ENCODE measurements around the gene SH3BP5. TPM values are rescaled to one million over a fixed set of nuclear protein-coding genes. Genes with fewer than 3 reads are reported as not detected.
"Not testable (repeated sequence)": the region's sequence is repeated elsewhere in the genome, so short reads cannot be mapped to it uniquely, and the experiment has no call there.

The SH3BP5 gene
- total RNA-seq, 1 experiment from 2014 or later, result 0.82 TPM

- H3K27ac ChIP-seq (ENCODE audit: low read length); H2AFZ ChIP-seq (ENCODE audit: low read length); H3K4me2 ChIP-seq (ENCODE audit: low read depth, low read length, poor library complexity, severe bottlenecking); DNase-seq; H3K36me3 ChIP-seq (ENCODE audit: insufficient read depth, low read length); H4K20me1 ChIP-seq (ENCODE audit: insufficient read depth, low read depth, low read length); H3K9me3 ChIP-seq (ENCODE audit: low read length); H3K9ac ChIP-seq (ENCODE audit: low read length); H3K4me3 ChIP-seq (ENCODE audit: low read length); H3K27me3 ChIP-seq (ENCODE audit: low read length); H3K79me2 ChIP-seq (ENCODE audit: low read length); H3K9me2 ChIP-seq (replicated peaks; ENCODE audit: insufficient read depth, low read length): not testable (repeated sequence)
- peaks cover 17% of the 10 kb centered on the region for H3K4me1 ChIP-seq (ENCODE audit: low read length)
Observed at GRCh38 chr3:15364078-15364477, 31.7 kb upstream of the SH3BP5 start.

GRCh38 chr3:15361494-15362214 lies 29.3 kb upstream of the SH3BP5 start:
- H4K20me1 ChIP-seq (ENCODE audit: insufficient read depth, low read depth, low read length), result no peaks in the 10 kb centered on the region
- H3K9ac ChIP-seq (ENCODE audit: low read length), result peak overlapping the region; percentile 23; the same call in 1 of the 2 replicates
- no peak overlapping the region for H3K27ac ChIP-seq (ENCODE audit: low read length)

GRCh38 chr3:15360788-15361493 lies 28.6 kb upstream of the SH3BP5 start:
- Histone ChIP-seq H3K9me3 (ENCODE audit: low read length) (no peaks in the 10 kb centered on the region), H3K27me3 (ENCODE audit: low read length) (no peaks in the 10 kb centered on the region), H2AFZ (ENCODE audit: low read length) (peak overlapping the region; percentile 30; the same call in 1 of the 2 replicates), H4K20me1 (ENCODE audit: insufficient read depth, low read depth, low read length) (no peaks in the 10 kb centered on the region), H3K79me2 (ENCODE audit: low read length) (no peaks in the 10 kb centered on the region), H3K36me3 (ENCODE audit: insufficient read depth, low read length) (no peaks in the 10 kb centered on the region), H3K4me2 (ENCODE audit: low read depth, low read length, poor library complexity, severe bottlenecking) (peak overlapping the region; percentile 53), H3K9ac (ENCODE audit: low read length) (no peak overlapping the region; the same call in 1 of the 2 replicates), H3K4me3 (ENCODE audit: low read length) (peak overlapping the region; percentile 19; the same call in 1 of the 2 replicates), H3K27ac (ENCODE audit: low read length) (0 out of 2 replicates have a peak overlapping the region, but pooled peaks have one; percentile 8), H3K9me2 (replicated peaks; ENCODE audit: insufficient read depth, low read length) (no peaks in the 10 kb centered on the region), H3K4me1 (ENCODE audit: low read length) (peaks cover 17% of the 10 kb centered on the region)
- DNase-seq, result peak; percentile 46

More at GRCh38 chr3:15361494-15362214, 29.3 kb upstream of the SH3BP5 start:
- peak overlapping the region; percentile 30; the same call in 1 of the 2 replicates for H2AFZ ChIP-seq (ENCODE audit: low read length)
- H3K36me3 ChIP-seq (ENCODE audit: insufficient read depth, low read length), result no peaks in the 10 kb centered on the region
- H3K27me3 ChIP-seq (ENCODE audit: low read length), result no peaks in the 10 kb centered on the region
- H3K4me1 ChIP-seq (ENCODE audit: low read length), result peaks cover 17% of the 10 kb centered on the region
- H3K4me3 ChIP-seq (ENCODE audit: low read length), result peak overlapping the region; percentile 19; the same call in 1 of the 2 replicates
- no peaks in the 10 kb centered on the region for H3K79me2 ChIP-seq (ENCODE audit: low read length)
- no peaks in the 10 kb centered on the region for H3K9me2 ChIP-seq (replicated peaks; ENCODE audit: insufficient read depth, low read length)
- peak overlapping the region; percentile 53 for H3K4me2 ChIP-seq (ENCODE audit: low read depth, low read length, poor library complexity, severe bottlenecking)
- H3K9me3 ChIP-seq (ENCODE audit: low read length), result no peaks in the 10 kb centered on the region
- peak; percentile 50 for DNase-seq

- no peaks in the 10 kb centered on the region for H3K9me3 ChIP-seq (ENCODE audit: low read length)
- H3K9ac ChIP-seq (ENCODE audit: low read length), result no peak overlapping the region
- peaks cover 17% of the 10 kb centered on the region for H3K4me1 ChIP-seq (ENCODE audit: low read length)
- DNase-seq, result no peak
- no peak overlapping the region for H3K4me2 ChIP-seq (ENCODE audit: low read depth, low read length, poor library complexity, severe bottlenecking)
- H3K27me3 ChIP-seq (ENCODE audit: low read length), result no peaks in the 10 kb centered on the region
- no peak overlapping the region for H3K27ac ChIP-seq (ENCODE audit: low read length)
- H3K4me3 ChIP-seq (ENCODE audit: low read length), result no peak overlapping the region
- no peaks in the 10 kb centered on the region for H3K79me2 ChIP-seq (ENCODE audit: low read length)
- H4K20me1 ChIP-seq (ENCODE audit: insufficient read depth, low read depth, low read length), result no peaks in the 10 kb centered on the region
- no peaks in the 10 kb centered on the region for H3K9me2 ChIP-seq (replicated peaks; ENCODE audit: insufficient read depth, low read length)
- H3K36me3 ChIP-seq (ENCODE audit: insufficient read depth, low read length), result no peaks in the 10 kb centered on the region
- no peak overlapping the region for H2AFZ ChIP-seq (ENCODE audit: low read length)
Observed at GRCh38 chr3:15359677-15360397, 27.5 kb upstream of the SH3BP5 start.

- not testable (repeated sequence) for H3K9me3 ChIP-seq (ENCODE audit: low read length); H3K27me3 ChIP-seq (ENCODE audit: low read length); H4K20me1 ChIP-seq (ENCODE audit: insufficient read depth, low read depth, low read length); H3K79me2 ChIP-seq (ENCODE audit: low read length); H3K9me2 ChIP-seq (replicated peaks; ENCODE audit: insufficient read depth, low read length); H3K9ac ChIP-seq (ENCODE audit: low read length); H3K4me3 ChIP-seq (ENCODE audit: low read length); H3K27ac ChIP-seq (ENCODE audit: low read length); H3K36me3 ChIP-seq (ENCODE audit: insufficient read depth, low read length); H2AFZ ChIP-seq (ENCODE audit: low read length); DNase-seq; H3K4me2 ChIP-seq (ENCODE audit: low read depth, low read length, poor library complexity, severe bottlenecking)
- H3K4me1 ChIP-seq (ENCODE audit: low read length), result peaks cover 12% of the 10 kb centered on the region
Observed at GRCh38 chr3:15356651-15357061, 24.3 kb upstream of the SH3BP5 start.

- H3K4me1 ChIP-seq (ENCODE audit: low read length), result peaks cover 8% of the 10 kb centered on the region
- no peak overlapping the region for H2AFZ ChIP-seq (ENCODE audit: low read length)
- H3K9ac ChIP-seq (ENCODE audit: low read length), result no peak overlapping the region
- no peak overlapping the region for H3K27ac ChIP-seq (ENCODE audit: low read length)
- no peak overlapping the region for H3K4me2 ChIP-seq (ENCODE audit: low read depth, low read length, poor library complexity, severe bottlenecking)
- no peaks in the 10 kb centered on the region for H3K27me3 ChIP-seq (ENCODE audit: low read length)
- no peak for DNase-seq
- H3K36me3 ChIP-seq (ENCODE audit: insufficient read depth, low read length), result no peaks in the 10 kb centered on the region
- H3K4me3 ChIP-seq (ENCODE audit: low read length), result no peak overlapping the region
- H3K79me2 ChIP-seq (ENCODE audit: low read length), result no peaks in the 10 kb centered on the region
- H3K9me3 ChIP-seq (ENCODE audit: low read length), result no peaks in the 10 kb centered on the region
- no peaks in the 10 kb centered on the region for H4K20me1 ChIP-seq (ENCODE audit: insufficient read depth, low read depth, low read length)
- no peaks in the 10 kb centered on the region for H3K9me2 ChIP-seq (replicated peaks; ENCODE audit: insufficient read depth, low read length)
Observed at GRCh38 chr3:15356176-15356575, 23.8 kb upstream of the SH3BP5 start.

GRCh38 chr3:15355086-15355485 lies 22.7 kb upstream of the SH3BP5 start:
- Histone ChIP-seq H3K4me1 (ENCODE audit: low read length) (no peaks in the 10 kb centered on the region), H3K9ac (ENCODE audit: low read length) (no peak overlapping the region), H3K27ac (ENCODE audit: low read length) (no peak overlapping the region), H2AFZ (ENCODE audit: low read length) (no peak overlapping the region), H3K4me2 (ENCODE audit: low read depth, low read length, poor library complexity, severe bottlenecking) (no peak overlapping the region), H3K79me2 (ENCODE audit: low read length) (no peaks in the 10 kb centered on the region), H3K27me3 (ENCODE audit: low read length) (no peaks in the 10 kb centered on the region), H3K4me3 (ENCODE audit: low read length) (no peak overlapping the region), H3K9me2 (replicated peaks; ENCODE audit: insufficient read depth, low read length) (no peaks in the 10 kb centered on the region), H4K20me1 (ENCODE audit: insufficient read depth, low read depth, low read length) (no peaks in the 10 kb centered on the region), H3K9me3 (ENCODE audit: low read length) (no peaks in the 10 kb centered on the region), H3K36me3 (ENCODE audit: insufficient read depth, low read length) (no peaks in the 10 kb centered on the region)
- DNase-seq, result no peak

GRCh38 chr3:15354485-15354884 lies 22.1 kb upstream of the SH3BP5 start:
- no peak for DNase-seq
- Histone ChIP-seq H3K27ac (ENCODE audit: low read length) (no peak overlapping the region), H3K4me3 (ENCODE audit: low read length) (no peak overlapping the region), H3K9me3 (ENCODE audit: low read length) (no peaks in the 10 kb centered on the region), H3K4me2 (ENCODE audit: low read depth, low read length, poor library complexity, severe bottlenecking) (no peak overlapping the region), H4K20me1 (ENCODE audit: insufficient read depth, low read depth, low read length) (no peaks in the 10 kb centered on the region), H3K9ac (ENCODE audit: low read length) (no peak overlapping the region), H3K27me3 (ENCODE audit: low read length) (no peaks in the 10 kb centered on the region), H2AFZ (ENCODE audit: low read length) (no peak overlapping the region), H3K36me3 (ENCODE audit: insufficient read depth, low read length) (no peaks in the 10 kb centered on the region), H3K9me2 (replicated peaks; ENCODE audit: insufficient read depth, low read length) (no peaks in the 10 kb centered on the region), H3K4me1 (ENCODE audit: low read length) (no peaks in the 10 kb centered on the region), H3K79me2 (ENCODE audit: low read length) (no peaks in the 10 kb centered on the region)
